Left ventricle myocardium inferior (tissue), 1 donor: ENCODE measurements around the gene SLC6A17. TPM values are rescaled to one million over a fixed set of nuclear protein-coding genes. Genes with fewer than 3 reads are reported as not detected.

Experiments
- DNase-seq: peaks from one replicate; pipeline ENCODE4 v3.0.0-alpha.2; 2020
- H3K27ac ChIP-seq: fragments of 200-600 bp; replicated peaks from 2 replicates; pipeline ENCODE4 v1.8.0; 2021
- H3K27me3 ChIP-seq: fragments of 200-600 bp; 2 replicates; pipeline ENCODE4 v1.8.0; 2021; ENCODE audit warnings: low read depth
- H3K36me3 ChIP-seq: fragments of 200-600 bp; 2 replicates; pipeline ENCODE4 v1.8.0; 2021
- H3K4me1 ChIP-seq: fragments of 200-600 bp; 2 replicates; pipeline ENCODE4 v1.8.0; 2021
- H3K4me3 ChIP-seq: fragments of 200-600 bp; 2 replicates; pipeline ENCODE4 v1.8.0; 2021; ENCODE audit warnings: mild to moderate bottlenecking, moderate library complexity
- H3K9me3 ChIP-seq: fragments of 200-600 bp; replicated peaks from 2 replicates; pipeline ENCODE4 v1.8.0; 2021
- CTCF ChIP-seq: fragments of 200-600 bp; IDR thresholded peaks from 2 replicates; pipeline ENCODE4 v1.8.0; 2021; ENCODE audit warnings: antibody characterized with exemption, mild to moderate bottlenecking, borderline replicate concordance
- intact Hi-C: fragments of 100-400 bp; cut with micrococcal nuclease; formaldehyde crosslinking; loops from one replicate; pipeline ENCODE4 v1.11.0; 2022
- total RNA-seq: library from RNA; stranded (reverse); fragmentation: NEBNext Ultra II Directional; extraction: Animal tissue kit (Norgen Biotek cat#: 25700); gene quantifications from one replicate; pipeline ENCODE4 v1.2.1, GENCODE V29; 2021
- donor health status: DM: no; HTN: yes; CAD: no; lungs with severe emphysema.

SLC6A17 gene
- total RNA-seq, 1 donor from 2014 or later: not detected

DNA sequence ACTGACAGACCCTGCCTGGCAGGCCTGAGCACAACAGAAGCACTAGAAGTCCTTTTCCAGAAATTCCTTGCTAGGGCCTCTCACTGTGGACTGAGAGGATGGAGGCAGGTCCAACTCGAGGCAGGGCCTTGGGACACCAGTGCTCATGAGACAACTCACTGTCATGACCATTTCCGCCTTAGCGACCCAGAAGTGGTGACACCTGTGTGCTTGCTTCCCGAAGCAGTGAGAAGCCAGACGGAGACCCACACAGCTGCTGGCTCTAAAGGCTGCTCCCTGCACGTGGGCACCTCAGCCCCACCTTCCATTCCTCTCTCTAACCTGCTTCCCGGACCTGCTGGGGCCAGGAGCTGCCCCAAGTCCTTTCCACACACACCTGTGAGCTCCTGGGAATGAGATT, 92.9 kb downstream of the SLC6A17 start:
- H3K4me3 ChIP-seq: no peak overlapping the region
- peaks cover 21% of the 10 kb centered on the region for H3K4me1 ChIP-seq
- no peak for DNase-seq
- no peak for TF ChIP-seq CTCF
- H3K9me3 ChIP-seq: no peaks in the 10 kb centered on the region
- H3K36me3 ChIP-seq: no peaks in the 10 kb centered on the region
- no peaks in the 10 kb centered on the region for H3K27me3 ChIP-seq
- H3K27ac ChIP-seq: no peak overlapping the region
- intact Hi-C loops: no loop called here

DNA sequence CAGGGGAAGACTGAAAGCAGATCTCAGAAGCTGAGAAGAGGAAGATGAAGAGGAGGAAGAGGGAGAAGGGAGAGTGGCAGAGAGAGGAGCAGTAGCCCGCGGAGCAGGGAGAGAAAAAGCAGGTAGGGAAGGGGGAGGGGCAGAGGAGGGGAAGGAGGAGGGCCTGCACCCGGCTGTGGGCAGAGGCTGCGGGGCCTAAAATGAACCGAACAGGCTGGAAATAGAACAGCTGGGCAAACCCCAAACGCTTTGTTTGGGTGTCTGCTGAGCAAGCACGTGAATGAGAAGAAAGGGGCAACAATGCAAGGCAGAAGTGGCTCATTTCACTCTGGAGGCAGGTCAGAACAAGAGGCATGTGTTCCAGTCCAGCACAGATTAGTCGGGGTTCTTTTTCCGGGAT, 93.3 kb downstream of the SLC6A17 start:
- H3K27ac ChIP-seq: no peak overlapping the region
- intact Hi-C loops: no loop called here

DNA sequence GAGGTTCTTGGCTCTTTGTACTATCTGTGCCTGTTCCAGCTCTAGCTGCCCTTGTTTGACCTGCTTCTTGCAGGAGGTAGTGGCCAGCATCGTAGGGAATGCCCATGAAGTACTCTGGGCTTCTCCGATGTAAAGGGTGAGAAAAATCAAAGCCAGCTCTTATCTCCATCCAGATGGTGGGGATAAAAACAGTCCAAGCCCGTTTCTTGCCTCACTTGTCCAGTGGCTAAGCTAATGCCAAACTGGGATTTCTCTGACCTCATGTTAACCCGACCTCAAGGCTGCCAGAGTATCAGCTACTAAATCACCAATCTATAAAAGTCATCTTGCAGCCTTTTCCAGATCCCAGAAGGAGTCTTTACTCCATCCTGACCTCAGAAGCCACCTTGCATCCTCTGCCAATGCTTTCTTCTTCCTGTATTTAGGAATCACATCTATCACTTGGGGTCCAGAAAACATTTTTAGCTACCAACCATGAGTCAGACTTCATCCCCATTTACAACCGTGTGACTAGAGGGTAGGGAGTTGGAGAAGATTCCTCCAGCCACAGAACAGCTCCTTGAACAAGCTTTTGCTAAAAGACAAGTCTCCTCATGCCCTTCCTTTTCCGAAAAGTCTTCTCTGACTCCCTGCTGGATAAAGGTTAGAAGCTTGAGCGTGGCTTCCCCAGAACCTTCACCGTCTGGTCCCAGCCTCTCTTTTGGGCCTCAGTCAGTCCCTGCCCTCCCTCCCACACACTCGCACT, 95.8 kb downstream of the SLC6A17 start:
- DNase-seq: no peak
- no peak for TF ChIP-seq CTCF

More for the DNA sequence above, 93.3 kb downstream of the SLC6A17 start:
- DNase-seq: no peak
- H3K36me3 ChIP-seq: no peaks in the 10 kb centered on the region
- no peaks in the 10 kb centered on the region for H3K27me3 ChIP-seq
- no peak for TF ChIP-seq CTCF
- H3K9me3 ChIP-seq: no peaks in the 10 kb centered on the region
- H3K4me1 ChIP-seq: peaks cover 21% of the 10 kb centered on the region
- H3K4me3 ChIP-seq: no peak overlapping the region

DNA sequence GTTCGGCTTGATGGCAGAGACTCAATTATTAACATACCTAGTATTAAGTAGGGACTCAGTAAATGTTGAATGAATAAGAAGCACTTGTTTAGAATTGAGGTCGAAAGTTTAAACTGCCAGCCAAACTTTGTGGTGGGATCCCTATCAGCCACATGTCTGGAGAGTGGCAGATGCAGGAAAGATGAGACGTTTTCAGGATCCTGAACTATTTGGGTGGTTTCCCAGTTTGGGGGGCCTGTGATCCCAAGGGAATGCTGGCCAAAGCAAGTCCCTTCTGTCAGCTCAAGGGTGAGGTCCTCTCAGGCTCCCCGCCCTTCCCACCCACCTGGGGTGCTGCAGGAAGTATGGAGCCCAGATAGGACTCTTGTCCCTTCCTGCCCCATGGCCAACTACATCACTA, 98.5 kb downstream of the SLC6A17 start:
- TF ChIP-seq CTCF: no peak
- intact Hi-C loops: no loop called here

More for the DNA sequence above, 95.8 kb downstream of the SLC6A17 start:
- Histone ChIP-seq H3K27me3 (no peaks in the 10 kb centered on the region), H3K4me3 (no peak overlapping the region), H3K36me3 (no peaks in the 10 kb centered on the region), H3K4me1 (no peaks in the 10 kb centered on the region), H3K9me3 (no peaks in the 10 kb centered on the region), H3K27ac (no peak overlapping the region)
- intact Hi-C loops: no loop called here

GRCh38 chr1:110249256-110249655, 99.0 kb downstream of the SLC6A17 start:
- Histone ChIP-seq H3K4me1 (no peaks in the 10 kb centered on the region), H3K9me3 (no peaks in the 10 kb centered on the region), H3K27ac (no peak overlapping the region), H3K4me3 (no peak overlapping the region), H3K36me3 (no peaks in the 10 kb centered on the region), H3K27me3 (no peaks in the 10 kb centered on the region)
- intact Hi-C loops: no loop called here
- TF ChIP-seq CTCF: no peak
- no peak for DNase-seq

More for the DNA sequence above, 98.5 kb downstream of the SLC6A17 start:
- no peaks in the 10 kb centered on the region for H3K4me1 ChIP-seq
- no peaks in the 10 kb centered on the region for H3K9me3 ChIP-seq
- H3K27me3 ChIP-seq: no peaks in the 10 kb centered on the region
- no peak overlapping the region for H3K27ac ChIP-seq
- H3K4me3 ChIP-seq: no peak overlapping the region
- no peak for DNase-seq
- no peaks in the 10 kb centered on the region for H3K36me3 ChIP-seq
